ENCODE measurements around the gene RBM27.

DNA sequence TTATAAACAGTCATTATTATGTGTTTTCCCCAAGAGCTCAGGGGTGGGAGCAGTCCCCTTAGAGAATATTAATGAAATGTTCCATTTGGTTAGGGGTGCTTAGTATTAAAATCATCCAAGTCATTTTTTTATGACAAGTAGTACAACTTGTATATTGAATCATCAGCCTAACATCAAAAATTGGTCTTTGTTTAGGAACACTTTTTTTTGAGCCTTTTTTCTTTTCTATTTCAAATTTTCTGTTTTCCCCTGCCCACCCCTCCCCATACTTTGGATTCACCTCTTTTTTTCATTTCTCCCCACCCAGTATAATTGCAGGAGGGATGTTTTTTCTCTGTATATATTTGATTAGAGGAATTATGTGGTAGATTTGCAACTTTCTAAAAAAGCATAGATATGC, 25.8 kb downstream of the RBM27 start:
- TF ChIP-seq POLR2A (IDR thresholded peaks at IDR 0.05) = no peak
- TF ChIP-seq, protein P1, sequence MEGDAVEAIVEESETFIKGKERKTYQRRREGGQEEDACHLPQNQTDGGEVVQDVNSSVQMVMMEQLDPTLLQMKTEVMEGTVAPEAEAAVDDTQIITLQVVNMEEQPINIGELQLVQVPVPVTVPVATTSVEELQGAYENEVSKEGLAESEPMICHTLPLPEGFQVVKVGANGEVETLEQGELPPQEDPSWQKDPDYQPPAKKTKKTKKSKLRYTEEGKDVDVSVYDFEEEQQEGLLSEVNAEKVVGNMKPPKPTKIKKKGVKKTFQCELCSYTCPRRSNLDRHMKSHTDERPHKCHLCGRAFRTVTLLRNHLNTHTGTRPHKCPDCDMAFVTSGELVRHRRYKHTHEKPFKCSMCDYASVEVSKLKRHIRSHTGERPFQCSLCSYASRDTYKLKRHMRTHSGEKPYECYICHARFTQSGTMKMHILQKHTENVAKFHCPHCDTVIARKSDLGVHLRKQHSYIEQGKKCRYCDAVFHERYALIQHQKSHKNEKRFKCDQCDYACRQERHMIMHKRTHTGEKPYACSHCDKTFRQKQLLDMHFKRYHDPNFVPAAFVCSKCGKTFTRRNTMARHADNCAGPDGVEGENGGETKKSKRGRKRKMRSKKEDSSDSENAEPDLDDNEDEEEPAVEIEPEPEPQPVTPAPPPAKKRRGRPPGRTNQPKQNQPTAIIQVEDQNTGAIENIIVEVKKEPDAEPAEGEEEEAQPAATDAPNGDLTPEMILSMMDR (IDR thresholded peaks at IDR 0.05) = no peak
- TF ChIP-seq POLR2AphosphoS5 (IDR thresholded peaks at IDR 0.05) = no peak
